HG02759 (cell line): Measurements from ENCODE around the gene PACSIN2.
"Not testable (repeated sequence)": the region's sequence is repeated elsewhere in the genome, so short reads cannot be mapped to it uniquely, and the experiment has no call there.

Experiments
- ATAC-seq: cut with Tn5 transposase; IDR thresholded peaks from one replicate; pipeline ENCODE4 v1.9.1; 2021; ENCODE audit warnings: mild to moderate bottlenecking, moderate library complexity; ENCODE audit not compliant: unreplicated experiment

The PACSIN2 gene

DNA sequence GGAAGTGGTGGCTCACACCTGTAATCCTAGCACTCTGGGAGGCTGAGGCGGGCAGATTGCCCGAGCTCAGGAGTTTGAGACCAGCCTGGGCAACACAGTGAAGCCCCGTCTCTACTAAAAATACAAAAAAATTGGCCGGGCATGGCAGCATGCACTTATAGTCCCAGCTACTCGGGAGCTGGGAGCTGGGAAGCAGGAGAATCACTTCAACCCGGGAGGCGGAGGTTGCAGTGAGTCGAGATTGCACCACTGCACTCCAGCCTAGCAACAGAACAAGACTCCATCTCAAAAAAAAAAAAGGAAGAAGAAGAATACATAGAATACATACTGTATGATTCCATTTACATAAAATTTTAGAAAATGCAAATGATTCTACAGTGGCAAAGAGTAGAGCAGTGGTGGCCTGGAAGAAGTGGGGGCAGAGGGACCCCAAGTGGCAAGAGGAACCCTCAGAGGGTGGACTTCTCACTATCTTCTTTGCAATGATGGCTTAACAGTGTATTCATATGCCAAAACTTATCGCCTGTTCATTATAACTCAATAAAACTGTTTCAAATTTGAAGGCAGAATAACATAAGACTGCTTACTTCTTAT is 22.0 kb downstream of the PACSIN2 start:
- ATAC-seq = no peak

- no peak for ATAC-seq
Measured at GRCh38 chr22:42992092-42992491, 22.9 kb downstream of the PACSIN2 start.

GRCh38 chr22:42991010-42991651 is 23.8 kb downstream of the PACSIN2 start:
- ATAC-seq = no peak

GRCh38 chr22:42990131-42990838 is 24.7 kb downstream of the PACSIN2 start:
- no peak for ATAC-seq

GRCh38 chr22:42986115-42986514 is 28.8 kb downstream of the PACSIN2 start:
- ATAC-seq = no peak

GRCh38 chr22:42985531-42985905 is 29.4 kb downstream of the PACSIN2 start:
- ATAC-seq = no peak

GRCh38 chr22:42984814-42985530 is 30.0 kb downstream of the PACSIN2 start:
- ATAC-seq = no peak

DNA sequence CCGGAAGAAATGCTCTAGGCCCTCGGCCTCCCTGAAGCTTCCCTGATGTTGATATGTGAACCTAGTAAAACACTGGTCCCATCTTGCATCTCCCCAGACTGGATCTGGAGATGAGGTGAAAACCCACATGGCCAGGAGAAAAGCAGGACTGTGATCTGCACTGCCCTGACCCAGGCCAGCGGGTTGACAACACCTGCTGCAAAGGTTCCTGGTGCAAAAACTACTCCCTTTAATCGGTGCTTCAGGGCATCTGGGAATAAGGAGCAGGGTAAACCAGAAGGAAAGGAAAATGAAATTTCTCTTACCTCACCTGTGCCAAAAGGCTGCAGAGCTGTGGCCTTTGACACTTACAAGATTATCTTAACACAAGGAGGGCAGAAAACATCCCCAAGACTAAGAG is 30.6 kb downstream of the PACSIN2 start:
- no peak for ATAC-seq

- ATAC-seq = no peak
Measured at GRCh38 chr22:42983470-42983869, 31.5 kb downstream of the PACSIN2 start.

DNA sequence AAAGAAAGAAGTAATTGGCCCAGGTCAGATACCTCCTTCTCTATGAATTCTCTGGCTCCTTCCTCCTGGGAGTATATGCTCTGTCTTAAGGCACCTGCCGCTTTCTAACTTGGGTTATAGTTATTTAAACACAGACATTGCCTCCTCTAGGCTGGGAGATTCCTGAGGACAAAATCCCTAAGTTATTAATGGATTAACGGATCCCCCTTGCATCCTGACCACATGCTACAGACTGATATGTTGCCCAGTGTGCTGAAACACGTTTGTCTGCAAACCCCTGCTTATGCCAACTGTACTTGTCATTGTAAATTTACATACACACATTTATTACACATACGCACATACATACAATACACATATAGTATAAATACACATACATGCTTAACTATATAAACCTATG is 35.3 kb downstream of the PACSIN2 start:
- ATAC-seq = no peak

GRCh38 chr22:42978453-42979103 is 36.4 kb downstream of the PACSIN2 start:
- no peak for ATAC-seq

DNA sequence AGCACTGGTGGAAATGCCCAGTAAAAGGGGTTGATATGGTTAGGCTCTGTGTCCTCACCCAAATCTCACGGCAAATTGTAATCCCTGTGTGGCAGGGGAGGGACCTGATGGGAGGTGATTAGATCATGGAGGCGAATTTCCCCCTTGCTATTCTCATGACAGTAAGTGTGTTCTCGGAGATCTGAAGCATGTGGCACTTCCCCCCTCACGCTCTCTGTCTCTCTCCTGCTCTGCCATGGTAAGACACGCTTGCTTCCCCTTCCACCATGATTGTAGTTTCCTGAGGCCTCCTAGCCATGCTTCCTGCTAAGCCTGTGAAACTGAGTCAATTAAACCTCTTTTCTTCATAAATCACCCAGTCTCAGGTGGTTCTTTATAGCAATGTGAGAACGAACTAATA is 37.4 kb downstream of the PACSIN2 start:
- no peak for ATAC-seq

DNA sequence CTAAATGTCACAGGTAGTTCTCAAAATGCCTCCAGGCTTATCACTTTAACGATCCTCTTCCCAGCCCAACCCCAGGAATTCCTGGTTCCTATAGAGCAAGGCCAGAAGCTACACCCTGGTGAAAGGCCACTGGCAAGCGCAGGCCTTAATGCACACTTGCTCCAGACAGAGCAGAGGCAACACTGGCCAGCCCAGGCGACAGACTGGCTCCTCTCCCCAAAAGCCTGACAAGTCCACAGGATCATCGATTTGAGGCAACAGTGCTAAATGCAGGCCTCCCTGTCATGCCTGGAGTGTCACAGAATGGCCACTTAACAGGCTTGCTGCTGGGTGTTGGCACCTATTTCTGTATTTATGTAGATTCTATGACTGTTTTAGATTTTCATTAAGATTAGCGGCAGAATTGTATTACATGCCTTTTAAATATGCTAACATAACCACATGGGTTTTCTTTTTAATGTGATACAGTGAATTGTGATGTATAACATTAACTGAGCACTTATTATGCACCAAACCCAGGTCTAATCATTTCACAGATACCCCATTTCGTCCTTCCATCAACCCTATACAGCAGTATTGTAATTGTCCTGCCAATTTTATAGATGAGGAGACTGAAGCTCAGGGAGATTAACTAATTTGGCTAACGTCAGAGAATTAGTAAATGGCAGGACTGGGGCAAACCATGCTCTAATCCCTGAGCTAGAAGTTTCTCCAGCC is 38.6 kb downstream of the PACSIN2 start:
- no peak for ATAC-seq

- no peak for ATAC-seq
Measured at GRCh38 chr22:42974223-42974622, 40.7 kb downstream of the PACSIN2 start.

GRCh38 chr22:42973536-42973881 is 41.4 kb downstream of the PACSIN2 start:
- no peak for ATAC-seq

DNA sequence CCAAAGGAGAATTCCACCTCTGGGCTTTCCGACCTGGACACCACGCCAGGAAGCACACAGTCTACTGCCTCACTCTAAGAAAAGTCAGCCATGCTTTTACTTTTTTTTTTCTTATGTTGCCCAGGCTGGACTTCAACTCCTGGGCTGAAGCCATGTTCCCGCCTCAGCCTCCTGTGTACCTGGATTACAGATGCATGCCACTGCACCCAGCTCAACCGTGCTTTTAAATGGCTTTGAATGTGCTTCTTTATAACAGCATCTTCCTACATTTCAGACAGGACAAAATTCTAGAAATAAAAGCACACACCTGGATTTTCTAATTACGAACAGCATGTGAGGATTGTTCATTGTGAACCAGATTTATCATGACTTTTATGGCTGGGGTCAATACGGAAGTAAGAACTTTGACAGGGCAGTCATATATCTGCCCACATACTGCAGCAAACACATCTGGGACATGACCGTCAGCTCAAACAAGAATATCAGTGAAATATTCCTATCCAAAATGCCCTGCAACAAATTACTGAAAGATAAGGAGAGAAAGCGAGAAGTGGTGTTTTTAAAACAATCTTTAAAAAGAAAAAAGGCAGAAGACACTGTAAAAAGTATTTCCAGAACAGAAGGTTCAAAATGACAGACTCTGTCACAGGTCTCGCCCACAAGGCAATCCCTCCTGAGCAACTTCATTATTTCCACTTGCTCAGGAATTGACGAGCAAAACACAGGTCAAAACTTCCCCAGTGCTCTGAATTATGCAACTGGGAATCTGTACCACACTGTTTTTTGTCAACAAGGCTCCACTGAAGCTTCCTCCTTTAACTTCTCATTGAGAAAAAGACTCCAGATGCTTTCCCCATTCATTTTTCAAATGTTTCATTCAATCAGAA is 42.1 kb downstream of the PACSIN2 start:
- ATAC-seq = no peak

DNA sequence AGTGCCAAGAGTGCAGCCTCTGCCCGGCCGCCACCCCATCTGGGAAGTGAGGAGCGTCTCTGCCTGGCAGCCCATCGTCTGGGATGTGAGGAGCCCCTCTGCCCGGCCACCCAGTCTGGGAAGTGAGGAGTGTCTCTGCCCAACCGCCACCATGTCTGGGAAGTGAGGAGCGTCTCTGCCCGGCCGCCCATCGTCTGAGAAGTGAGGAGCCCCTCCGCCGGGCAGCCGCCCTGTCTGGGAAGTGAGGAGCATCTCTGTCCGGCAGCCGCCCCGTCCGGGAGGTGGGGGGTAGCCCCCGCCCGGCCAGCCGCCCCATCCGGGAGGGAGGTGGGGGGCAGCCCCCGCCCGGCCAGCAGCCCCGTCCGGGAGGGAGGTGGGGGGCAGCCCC is 43.5 kb downstream of the PACSIN2 start:
- not testable (repeated sequence) for ATAC-seq

- no peak for ATAC-seq
Measured at GRCh38 chr22:42970029-42970428, 44.9 kb downstream of the PACSIN2 start.

GRCh38 chr22:42969348-42969975 is 45.5 kb downstream of the PACSIN2 start:
- no peak for ATAC-seq
